ENCODE measurements around the gene M1AP. TPM values are rescaled to one million over a fixed set of nuclear protein-coding genes. Genes with fewer than 3 reads are reported as not detected.
A peak's percentile ranks its signal among the peaks of the same experiment; 100 is the strongest.

The M1AP gene
- total and polyA plus RNA-seq, 2 of the 8 experiments (the other 6 are each of a cell fraction or from before 2014, with no cell fraction given), result 4.8 TPM

DNA sequence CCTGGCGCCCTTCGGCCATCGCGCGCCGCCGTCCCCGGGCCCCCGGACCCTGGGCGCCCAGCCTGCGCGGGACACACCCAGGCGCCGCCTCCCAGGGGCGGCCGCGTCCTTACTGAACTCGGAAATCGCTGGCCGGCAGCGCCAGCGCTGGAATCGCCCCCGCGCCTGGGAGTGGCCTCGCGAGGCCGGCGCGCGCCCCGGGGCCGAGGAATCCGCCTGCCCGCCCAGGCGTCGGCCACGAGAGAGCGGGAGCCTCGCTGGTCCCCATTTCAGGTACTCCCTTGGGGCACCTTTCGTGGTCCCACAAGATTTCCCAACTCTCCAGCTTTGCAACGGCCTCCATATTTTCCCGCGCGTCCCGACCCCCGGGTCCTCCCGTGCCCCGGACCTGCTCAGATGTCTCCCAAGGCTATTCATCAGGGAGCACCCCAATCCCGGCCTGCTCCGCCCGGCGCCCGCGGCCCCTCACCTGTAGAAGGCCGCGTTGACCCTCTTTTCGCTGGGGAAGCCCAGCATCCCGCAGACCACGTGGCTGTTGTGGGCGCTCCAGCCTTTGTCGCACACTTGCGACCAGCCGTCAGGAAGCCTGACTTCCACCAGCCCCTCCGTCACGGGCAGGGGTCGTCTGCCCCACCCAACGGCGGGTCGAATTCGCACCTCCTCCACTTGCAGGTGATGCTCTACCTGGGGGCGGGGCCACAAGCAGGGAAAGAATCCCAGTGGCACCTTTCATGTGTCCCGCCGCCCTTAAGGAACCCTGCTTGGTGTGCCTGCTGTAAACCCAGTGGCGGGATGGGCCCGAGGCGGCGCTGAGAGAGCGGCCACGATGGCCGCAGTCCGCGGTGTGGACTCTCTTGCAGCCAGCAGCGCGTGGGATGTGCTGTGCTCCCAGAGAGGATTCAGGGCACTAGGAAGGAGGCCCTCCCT lies 99.0 kb downstream of the M1AP start (continued):
- TF ChIP-seq, protein P1, sequence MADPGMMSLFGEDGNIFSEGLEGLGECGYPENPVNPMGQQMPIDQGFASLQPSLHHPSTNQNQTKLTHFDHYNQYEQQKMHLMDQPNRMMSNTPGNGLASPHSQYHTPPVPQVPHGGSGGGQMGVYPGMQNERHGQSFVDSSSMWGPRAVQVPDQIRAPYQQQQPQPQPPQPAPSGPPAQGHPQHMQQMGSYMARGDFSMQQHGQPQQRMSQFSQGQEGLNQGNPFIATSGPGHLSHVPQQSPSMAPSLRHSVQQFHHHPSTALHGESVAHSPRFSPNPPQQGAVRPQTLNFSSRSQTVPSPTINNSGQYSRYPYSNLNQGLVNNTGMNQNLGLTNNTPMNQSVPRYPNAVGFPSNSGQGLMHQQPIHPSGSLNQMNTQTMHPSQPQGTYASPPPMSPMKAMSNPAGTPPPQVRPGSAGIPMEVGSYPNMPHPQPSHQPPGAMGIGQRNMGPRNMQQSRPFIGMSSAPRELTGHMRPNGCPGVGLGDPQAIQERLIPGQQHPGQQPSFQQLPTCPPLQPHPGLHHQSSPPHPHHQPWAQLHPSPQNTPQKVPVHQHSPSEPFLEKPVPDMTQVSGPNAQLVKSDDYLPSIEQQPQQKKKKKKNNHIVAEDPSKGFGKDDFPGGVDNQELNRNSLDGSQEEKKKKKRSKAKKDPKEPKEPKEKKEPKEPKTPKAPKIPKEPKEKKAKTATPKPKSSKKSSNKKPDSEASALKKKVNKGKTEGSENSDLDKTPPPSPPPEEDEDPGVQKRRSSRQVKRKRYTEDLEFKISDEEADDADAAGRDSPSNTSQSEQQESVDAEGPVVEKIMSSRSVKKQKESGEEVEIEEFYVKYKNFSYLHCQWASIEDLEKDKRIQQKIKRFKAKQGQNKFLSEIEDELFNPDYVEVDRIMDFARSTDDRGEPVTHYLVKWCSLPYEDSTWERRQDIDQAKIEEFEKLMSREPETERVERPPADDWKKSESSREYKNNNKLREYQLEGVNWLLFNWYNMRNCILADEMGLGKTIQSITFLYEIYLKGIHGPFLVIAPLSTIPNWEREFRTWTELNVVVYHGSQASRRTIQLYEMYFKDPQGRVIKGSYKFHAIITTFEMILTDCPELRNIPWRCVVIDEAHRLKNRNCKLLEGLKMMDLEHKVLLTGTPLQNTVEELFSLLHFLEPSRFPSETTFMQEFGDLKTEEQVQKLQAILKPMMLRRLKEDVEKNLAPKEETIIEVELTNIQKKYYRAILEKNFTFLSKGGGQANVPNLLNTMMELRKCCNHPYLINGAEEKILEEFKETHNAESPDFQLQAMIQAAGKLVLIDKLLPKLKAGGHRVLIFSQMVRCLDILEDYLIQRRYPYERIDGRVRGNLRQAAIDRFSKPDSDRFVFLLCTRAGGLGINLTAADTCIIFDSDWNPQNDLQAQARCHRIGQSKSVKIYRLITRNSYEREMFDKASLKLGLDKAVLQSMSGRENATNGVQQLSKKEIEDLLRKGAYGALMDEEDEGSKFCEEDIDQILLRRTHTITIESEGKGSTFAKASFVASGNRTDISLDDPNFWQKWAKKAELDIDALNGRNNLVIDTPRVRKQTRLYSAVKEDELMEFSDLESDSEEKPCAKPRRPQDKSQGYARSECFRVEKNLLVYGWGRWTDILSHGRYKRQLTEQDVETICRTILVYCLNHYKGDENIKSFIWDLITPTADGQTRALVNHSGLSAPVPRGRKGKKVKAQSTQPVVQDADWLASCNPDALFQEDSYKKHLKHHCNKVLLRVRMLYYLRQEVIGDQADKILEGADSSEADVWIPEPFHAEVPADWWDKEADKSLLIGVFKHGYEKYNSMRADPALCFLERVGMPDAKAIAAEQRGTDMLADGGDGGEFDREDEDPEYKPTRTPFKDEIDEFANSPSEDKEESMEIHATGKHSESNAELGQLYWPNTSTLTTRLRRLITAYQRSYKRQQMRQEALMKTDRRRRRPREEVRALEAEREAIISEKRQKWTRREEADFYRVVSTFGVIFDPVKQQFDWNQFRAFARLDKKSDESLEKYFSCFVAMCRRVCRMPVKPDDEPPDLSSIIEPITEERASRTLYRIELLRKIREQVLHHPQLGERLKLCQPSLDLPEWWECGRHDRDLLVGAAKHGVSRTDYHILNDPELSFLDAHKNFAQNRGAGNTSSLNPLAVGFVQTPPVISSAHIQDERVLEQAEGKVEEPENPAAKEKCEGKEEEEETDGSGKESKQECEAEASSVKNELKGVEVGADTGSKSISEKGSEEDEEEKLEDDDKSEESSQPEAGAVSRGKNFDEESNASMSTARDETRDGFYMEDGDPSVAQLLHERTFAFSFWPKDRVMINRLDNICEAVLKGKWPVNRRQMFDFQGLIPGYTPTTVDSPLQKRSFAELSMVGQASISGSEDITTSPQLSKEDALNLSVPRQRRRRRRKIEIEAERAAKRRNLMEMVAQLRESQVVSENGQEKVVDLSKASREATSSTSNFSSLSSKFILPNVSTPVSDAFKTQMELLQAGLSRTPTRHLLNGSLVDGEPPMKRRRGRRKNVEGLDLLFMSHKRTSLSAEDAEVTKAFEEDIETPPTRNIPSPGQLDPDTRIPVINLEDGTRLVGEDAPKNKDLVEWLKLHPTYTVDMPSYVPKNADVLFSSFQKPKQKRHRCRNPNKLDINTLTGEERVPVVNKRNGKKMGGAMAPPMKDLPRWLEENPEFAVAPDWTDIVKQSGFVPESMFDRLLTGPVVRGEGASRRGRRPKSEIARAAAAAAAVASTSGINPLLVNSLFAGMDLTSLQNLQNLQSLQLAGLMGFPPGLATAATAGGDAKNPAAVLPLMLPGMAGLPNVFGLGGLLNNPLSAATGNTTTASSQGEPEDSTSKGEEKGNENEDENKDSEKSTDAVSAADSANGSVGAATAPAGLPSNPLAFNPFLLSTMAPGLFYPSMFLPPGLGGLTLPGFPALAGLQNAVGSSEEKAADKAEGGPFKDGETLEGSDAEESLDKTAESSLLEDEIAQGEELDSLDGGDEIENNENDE (IDR thresholded peaks at IDR 0.05; ENCODE audit: insufficient replicate concordance, low read length), result no peak
- peak in 1 of 2 experiments; percentile 85; a peak in 1 of 4 replicates for TF ChIP-seq HDAC2 (IDR thresholded peaks at IDR 0.05; ENCODE audit: borderline replicate concordance in 1 of 2, low read depth in 2 of 2, low read length in 2 of 2)
- peak; percentile 29; the same call in 1 of the 2 replicates for TF ChIP-seq RBBP5 (IDR thresholded peaks at IDR 0.05; ENCODE audit: borderline replicate concordance, low read depth, low read length)
- TF ChIP-seq, protein P2, sequence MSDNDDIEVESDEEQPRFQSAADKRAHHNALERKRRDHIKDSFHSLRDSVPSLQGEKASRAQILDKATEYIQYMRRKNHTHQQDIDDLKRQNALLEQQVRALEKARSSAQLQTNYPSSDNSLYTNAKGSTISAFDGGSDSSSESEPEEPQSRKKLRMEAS (IDR thresholded peaks at IDR 0.05), result peak; percentile 95
- no peak; a peak in 2 of 4 replicates for TF ChIP-seq SIN3A (conservative IDR thresholded peaks at IDR 0.05 in 1 of 2, IDR thresholded peaks at IDR 0.05 in 1 of 2; ENCODE audit: low read depth in 1 of 2, low read length in 2 of 2)
- TF ChIP-seq POLR2AphosphoS5 (IDR thresholded peaks at IDR 0.05; ENCODE audit: low read depth, low read length), result peak; percentile 82; the same call in 1 of the 2 replicates
- TF ChIP-seq, protein P3, sequence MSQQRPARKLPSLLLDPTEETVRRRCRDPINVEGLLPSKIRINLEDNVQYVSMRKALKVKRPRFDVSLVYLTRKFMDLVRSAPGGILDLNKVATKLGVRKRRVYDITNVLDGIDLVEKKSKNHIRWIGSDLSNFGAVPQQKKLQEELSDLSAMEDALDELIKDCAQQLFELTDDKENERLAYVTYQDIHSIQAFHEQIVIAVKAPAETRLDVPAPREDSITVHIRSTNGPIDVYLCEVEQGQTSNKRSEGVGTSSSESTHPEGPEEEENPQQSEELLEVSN (IDR thresholded peaks at IDR 0.05), result peak; percentile 90
